Uterus (tissue), 4 donors: ENCODE data around the gene MRPL49. TPM values are rescaled to one million over a fixed set of nuclear protein-coding genes. Genes with fewer than 3 reads are reported as not detected.
"Not testable (repeated sequence)": the region's sequence is repeated elsewhere in the genome, so short reads cannot be mapped to it uniquely, and the experiment has no call there.

Source experiments
- DNase-seq, 2 donors: peaks; one replicate each; pipeline ENCODE4 v3.0.0-alpha.2; 2019 to 2020
- H3K27ac ChIP-seq, 2 donors: fragments of 200-600 bp; sonication (generic); 1 replicate in 1 of 2; 2 replicates in 1 of 2; pipeline ENCODE4 v1.5.1; 2016 to 2018
- H3K27me3 ChIP-seq, 2 donors: fragments of 200-600 bp; sonication (generic); one replicate each; pipeline ENCODE4 v1.5.1; 2018 to 2019; ENCODE audit warnings: control low read depth in 1 of 2
- H3K36me3 ChIP-seq, 2 donors: fragments of 200-600 bp; sonication (generic); one replicate each; pipeline ENCODE4 v1.5.1; 2019; ENCODE audit warnings: control low read depth in 1 of 2
- H3K4me1 ChIP-seq, 2 donors: fragments of 200-600 bp; sonication (generic); one replicate each; pipeline ENCODE4 v1.5.1; 2018 to 2019; ENCODE audit warnings: control low read depth in 1 of 2
- H3K4me3 ChIP-seq, 2 donors: fragments of 200-600 bp; sonication (generic); 1 replicate in 1 of 2; 2 replicates in 1 of 2; pipeline ENCODE4 v1.5.1; 2018 to 2019; ENCODE audit warnings: mild to moderate bottlenecking in 1 of 2
- H3K9me3 ChIP-seq, 2 donors: fragments of 200-600 bp; sonication (generic); one replicate each; pipeline ENCODE4 v1.5.1; 2019; ENCODE audit warnings: control low read depth in 1 of 2
- POLR2A ChIP-seq, 2 donors: fragments of 450-650 bp; IDR thresholded peaks; one replicate each; pipeline ENCODE4 v1.6.1; 2016; ENCODE audit warnings: antibody characterized with exemption in 2 of 2, mild to moderate bottlenecking in 1 of 2, moderate library complexity in 1 of 2
- intact Hi-C: fragments of 100-400 bp; cut with DNase I; formaldehyde crosslinking; loops from one replicate; pipeline ENCODE4 v1.15.1; 2023; ENCODE audit warnings: low total_unique reads
- total RNA-seq, 4 donors: library from RNA; depleted of rRNA in 3 of 4; stranded (reverse); fragments of >200 nt in 3 of 4; gene quantifications; one replicate each; pipeline versions ENCODE4 v1.1.0 to v1.2.4, GENCODE V29; 2014 to 2023
- TF ChIP-seq, protein P1 (sequence below), 4 experiments: fragments of 200-600 bp in 2 of 4; fragments of 450-650 bp in 2 of 4; sonication (generic) in 2 of 4; IDR thresholded peaks; one replicate each; pipeline ENCODE4 v1.5.1; 2016 to 2019; ENCODE audit warnings: antibody characterized with exemption in 4 of 4, mild to moderate bottlenecking in 2 of 4, moderate library complexity in 1 of 4
- donor health status: DM: yes; HTN: yes; CAD: no.

MRPL49 gene
- total RNA-seq, 4 donors from 2014 or later = 27.6 to 69.2 (median 57.8) TPM

DNA sequence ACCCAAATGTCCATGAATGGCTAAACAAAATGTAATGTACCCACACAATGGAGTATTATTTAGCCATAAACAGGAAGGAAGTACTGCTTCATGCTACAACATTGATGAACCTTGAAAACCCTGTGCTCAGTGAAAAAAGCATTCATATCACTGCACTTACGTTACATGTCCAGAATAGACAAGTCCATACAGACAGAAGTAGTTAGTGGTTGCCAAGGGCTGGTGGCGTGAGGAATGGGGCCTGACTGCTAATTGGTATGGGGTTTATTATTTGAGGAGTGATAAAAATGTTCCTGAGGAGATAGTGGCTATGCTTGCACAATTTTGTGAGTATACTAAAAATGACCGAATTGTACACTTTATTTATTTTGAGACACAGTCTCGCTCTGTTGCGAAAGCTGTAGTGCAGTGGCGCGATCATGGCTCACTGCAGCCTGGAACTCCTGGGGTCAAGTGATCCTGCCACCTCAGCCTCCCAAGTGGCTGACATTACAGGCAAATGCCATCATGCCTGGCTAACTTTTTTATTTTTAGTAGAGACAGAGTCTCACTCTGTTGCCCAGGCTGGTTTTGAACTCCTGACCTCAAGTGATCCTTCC lies 19.9 kb downstream of the MRPL49 start:
- no peak for DNase-seq
- intact Hi-C loops = no loop called here
- H3K36me3 ChIP-seq = no peaks in the 10 kb centered on the region
- H3K27me3 ChIP-seq = no peaks in the 10 kb centered on the region
- H3K27ac ChIP-seq = no peak overlapping the region
- no peak overlapping the region for H3K4me3 ChIP-seq
- TF ChIP-seq, protein P1, sequence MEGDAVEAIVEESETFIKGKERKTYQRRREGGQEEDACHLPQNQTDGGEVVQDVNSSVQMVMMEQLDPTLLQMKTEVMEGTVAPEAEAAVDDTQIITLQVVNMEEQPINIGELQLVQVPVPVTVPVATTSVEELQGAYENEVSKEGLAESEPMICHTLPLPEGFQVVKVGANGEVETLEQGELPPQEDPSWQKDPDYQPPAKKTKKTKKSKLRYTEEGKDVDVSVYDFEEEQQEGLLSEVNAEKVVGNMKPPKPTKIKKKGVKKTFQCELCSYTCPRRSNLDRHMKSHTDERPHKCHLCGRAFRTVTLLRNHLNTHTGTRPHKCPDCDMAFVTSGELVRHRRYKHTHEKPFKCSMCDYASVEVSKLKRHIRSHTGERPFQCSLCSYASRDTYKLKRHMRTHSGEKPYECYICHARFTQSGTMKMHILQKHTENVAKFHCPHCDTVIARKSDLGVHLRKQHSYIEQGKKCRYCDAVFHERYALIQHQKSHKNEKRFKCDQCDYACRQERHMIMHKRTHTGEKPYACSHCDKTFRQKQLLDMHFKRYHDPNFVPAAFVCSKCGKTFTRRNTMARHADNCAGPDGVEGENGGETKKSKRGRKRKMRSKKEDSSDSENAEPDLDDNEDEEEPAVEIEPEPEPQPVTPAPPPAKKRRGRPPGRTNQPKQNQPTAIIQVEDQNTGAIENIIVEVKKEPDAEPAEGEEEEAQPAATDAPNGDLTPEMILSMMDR (IDR thresholded peaks at IDR 0.05) = no peak
- no peak for TF ChIP-seq POLR2A (IDR thresholded peaks at IDR 0.05)
- H3K9me3 ChIP-seq = no peaks in the 10 kb centered on the region
- H3K4me1 ChIP-seq = no peaks in the 10 kb centered on the region

DNA sequence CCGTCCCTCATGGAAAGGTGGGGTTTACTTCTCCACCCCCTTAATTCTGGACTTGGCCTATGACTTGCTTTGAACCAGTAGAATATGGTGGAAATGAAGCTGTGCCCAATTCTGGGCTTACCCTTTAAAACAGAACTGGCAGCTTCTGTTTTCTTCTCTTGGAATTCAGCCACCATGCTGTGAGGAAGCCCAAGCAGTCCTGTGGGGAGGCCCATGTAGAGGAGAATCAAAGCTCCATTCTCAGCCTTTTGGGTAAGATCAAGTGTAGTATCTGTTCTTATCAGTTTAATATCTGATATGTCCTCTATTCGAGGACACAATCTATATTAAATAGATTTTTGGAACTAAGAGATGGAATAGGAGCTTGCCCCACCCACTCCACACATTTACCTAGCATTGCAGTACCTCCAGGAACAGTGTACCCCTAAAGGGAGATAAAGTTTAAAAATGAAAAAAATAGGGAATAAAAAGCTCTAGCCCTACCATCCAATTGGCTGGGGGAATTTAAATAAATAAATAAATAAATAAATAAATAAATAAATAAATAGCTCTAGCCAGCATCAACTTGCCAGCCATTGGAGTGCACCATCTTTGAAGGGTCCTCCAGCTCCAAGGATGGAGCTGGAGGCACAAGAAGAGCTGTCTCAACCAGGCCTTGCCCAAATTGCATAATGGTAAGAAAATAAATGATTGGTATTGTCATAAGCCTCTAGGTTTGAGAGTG lies 25.4 kb downstream of the MRPL49 start:
- H3K36me3 ChIP-seq = no peaks in the 10 kb centered on the region
- no peaks in the 10 kb centered on the region for H3K9me3 ChIP-seq
- no peak overlapping the region for H3K27ac ChIP-seq
- H3K27me3 ChIP-seq = no peaks in the 10 kb centered on the region
- intact Hi-C loops = no loop called here
- no peaks in the 10 kb centered on the region for H3K4me1 ChIP-seq
- no peak overlapping the region for H3K4me3 ChIP-seq
- no peak for DNase-seq
- TF ChIP-seq, protein P1 (IDR thresholded peaks at IDR 0.05) = no peak
- TF ChIP-seq POLR2A (IDR thresholded peaks at IDR 0.05) = no peak

DNA sequence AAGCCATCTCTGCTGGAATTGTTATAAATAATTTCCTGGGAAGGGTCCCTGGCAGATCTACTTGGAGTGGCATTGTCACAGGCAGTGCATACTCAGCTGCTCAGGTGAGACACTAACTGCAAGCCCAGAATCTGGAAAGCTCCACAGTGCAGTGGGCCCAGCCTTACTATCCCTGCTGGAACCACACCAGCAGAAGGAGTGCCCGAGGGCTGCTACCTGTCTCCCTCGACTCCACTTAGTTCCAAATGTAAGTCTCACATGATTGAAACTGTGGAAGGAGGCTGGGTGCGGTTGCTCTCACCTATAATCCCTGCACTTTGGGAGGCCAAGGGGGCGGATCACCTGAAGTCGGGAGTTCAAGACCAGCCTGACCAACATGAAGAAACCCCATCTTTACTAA lies 26.5 kb downstream of the MRPL49 start:
- H3K9me3 ChIP-seq = no peaks in the 10 kb centered on the region
- no peak for TF ChIP-seq POLR2A (IDR thresholded peaks at IDR 0.05)
- TF ChIP-seq, protein P1 (IDR thresholded peaks at IDR 0.05) = no peak
- H3K27me3 ChIP-seq = no peaks in the 10 kb centered on the region
- no peak overlapping the region for H3K27ac ChIP-seq
- H3K4me1 ChIP-seq = no peaks in the 10 kb centered on the region
- no peak for DNase-seq
- intact Hi-C loops = no loop called here
- H3K4me3 ChIP-seq = no peak overlapping the region
- H3K36me3 ChIP-seq = no peaks in the 10 kb centered on the region

DNA sequence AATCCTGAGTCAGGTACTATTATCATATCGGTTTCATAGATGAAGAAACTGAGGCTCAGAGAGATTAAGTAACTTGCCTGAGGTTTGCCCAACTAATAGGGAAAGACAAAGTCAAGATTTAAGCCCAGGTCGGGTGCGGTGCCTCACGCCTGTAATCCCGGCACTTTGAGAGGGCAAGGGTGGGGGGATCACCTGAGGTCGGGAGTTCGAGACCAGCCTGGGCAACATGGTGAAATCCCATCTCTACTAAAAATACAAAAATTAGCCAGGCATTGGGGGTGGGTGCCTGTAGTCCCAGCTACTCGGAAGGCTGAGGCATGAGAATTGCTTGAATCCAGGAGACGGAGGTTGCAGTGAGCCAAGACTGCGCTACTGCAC lies 28.0 kb downstream of the MRPL49 start:
- H3K4me1 ChIP-seq, intact Hi-C loops, H3K36me3 ChIP-seq, DNase-seq, H3K27me3 ChIP-seq, H3K9me3 ChIP-seq, H3K4me3 ChIP-seq: not testable (repeated sequence)
- H3K27ac ChIP-seq = peak overlapping the region; percentile 54 to 61

DNA sequence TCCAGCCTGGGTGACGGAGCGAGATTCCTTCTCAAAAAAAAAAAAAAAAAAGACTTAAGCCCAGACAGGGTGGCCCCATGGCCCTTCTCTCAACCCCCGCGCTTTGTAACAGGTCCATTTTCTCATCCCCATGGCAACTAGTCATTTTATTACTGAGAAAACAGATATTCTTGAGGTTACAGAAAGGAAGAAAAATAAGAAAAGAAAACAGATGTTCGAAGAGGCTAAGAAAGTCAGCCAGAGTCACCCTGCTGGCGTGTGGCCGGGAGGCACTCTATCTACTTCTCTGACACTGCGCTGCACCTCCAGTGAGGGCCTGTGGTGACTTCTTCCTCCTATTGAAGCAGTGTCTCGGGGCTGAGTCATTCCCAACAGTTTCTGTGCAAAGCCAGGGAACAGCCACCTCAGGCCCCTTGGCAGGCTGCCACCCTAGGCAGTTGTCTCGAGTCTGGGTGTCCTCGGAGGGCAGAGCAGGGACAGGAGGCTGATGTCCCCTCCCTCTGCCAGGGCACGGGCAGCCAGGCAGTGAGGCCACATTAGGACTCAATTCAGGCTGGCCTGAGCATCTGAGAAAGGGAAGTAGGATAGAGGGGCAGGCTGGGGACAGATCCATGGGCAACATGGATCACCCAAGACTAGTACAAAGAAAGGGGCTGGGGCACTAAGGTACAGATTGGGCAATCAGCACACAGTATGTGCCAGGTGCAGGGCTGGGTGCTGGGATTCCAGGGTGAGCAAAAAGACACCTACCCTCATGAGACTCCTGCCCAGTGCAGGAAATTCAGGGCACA lies 28.6 kb downstream of the MRPL49 start:
- H3K9me3 ChIP-seq = no peaks in the 10 kb centered on the region
- H3K4me3 ChIP-seq = no peak overlapping the region
- H3K27ac ChIP-seq = peak overlapping the region; percentile 54 to 61
- H3K27me3 ChIP-seq = no peaks in the 10 kb centered on the region
- no peaks in the 10 kb centered on the region for H3K4me1 ChIP-seq
- no peaks in the 10 kb centered on the region for H3K36me3 ChIP-seq
- intact Hi-C loops = no loop called here
- no peak for TF ChIP-seq POLR2A (IDR thresholded peaks at IDR 0.05)
- TF ChIP-seq, protein P1 (IDR thresholded peaks at IDR 0.05) = peak in 1 of 4 experiments; percentile 18
- DNase-seq = peak; percentile 73 to 75
